HT1080 (cell line): Measurements from ENCODE around the gene HMCN2. TPM values are rescaled to one million over a fixed set of nuclear protein-coding genes. Genes with fewer than 3 reads are reported as not detected.

ENCODE experiments used
- DNase-seq: peaks from one replicate; pipeline ENCODE4 v3.0.0-alpha.2; 2015; ENCODE audit warnings: low read depth
- total RNA-seq: library from RNA; depleted of rRNA; stranded (reverse); fragments of >200 nt; shearing (Covaris generic); gene quantifications from 2 replicates; pipeline ENCODE4 v1.2.3, GENCODE V29; 2014

The HMCN2 gene
- total RNA-seq, 1 experiment from 2014 or later = 0.48 TPM

DNA sequence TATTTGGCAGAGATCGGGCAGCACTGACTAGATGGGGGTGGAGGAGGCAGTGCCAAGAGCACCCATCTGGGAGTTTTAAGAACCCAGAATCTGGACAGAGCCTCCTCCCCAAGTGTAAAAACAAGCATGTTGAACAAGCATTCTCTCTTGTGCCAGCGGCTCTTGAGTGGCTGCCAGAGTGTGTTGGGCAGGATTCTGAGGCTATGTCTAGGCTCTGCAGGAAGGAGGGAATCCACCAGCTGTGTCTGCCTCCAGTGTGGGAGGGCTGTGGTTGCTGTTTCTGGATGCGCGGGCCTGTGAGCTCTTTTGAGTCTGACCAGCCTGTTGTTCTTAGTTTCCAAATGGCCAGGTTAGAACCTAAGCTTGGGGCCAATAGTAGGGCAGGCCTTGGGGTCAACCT is 39.8 kb downstream of the HMCN2 start:
- DNase-seq = no peak

DNA sequence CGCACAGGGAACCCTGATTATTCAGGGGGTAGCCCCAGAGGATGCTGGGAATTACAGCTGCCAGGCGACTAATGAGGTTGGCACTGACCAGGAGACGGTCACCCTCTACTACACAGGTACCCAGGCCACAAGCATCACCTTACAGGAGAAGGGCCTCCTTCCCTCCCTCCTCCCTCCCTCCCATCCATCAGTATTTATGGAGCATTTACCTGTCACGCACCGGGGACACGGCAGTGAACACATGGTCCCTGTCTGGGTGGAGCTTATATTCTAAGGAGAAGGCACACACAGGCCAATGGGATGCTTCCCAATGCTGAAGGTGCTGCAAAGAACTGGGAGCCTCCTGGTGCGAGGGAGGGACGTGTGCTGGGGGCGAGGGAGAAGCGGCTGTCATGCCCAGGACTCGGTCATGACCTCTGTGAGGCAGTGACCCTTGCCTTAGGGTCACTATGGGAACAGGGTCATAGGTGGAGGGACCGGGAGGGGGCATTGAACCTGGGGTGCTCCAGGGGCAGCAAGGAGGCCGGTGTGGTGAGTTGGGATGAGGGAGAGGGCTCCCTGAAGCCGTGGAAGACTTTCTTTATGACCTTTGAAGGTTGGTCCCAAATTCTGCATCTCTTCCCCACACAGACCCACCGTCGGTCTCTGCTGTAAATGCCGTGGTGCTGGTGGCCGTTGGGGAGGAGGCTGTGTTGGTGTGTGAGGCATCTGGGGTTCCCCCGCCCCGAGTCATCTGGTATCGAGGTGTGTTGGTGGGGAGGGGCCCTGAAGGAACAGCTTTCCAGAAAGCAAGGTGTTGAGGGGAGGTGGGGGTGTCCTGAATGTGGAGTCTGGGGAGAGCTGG is 41.5 kb downstream of the HMCN2 start:
- no peak for DNase-seq

DNA sequence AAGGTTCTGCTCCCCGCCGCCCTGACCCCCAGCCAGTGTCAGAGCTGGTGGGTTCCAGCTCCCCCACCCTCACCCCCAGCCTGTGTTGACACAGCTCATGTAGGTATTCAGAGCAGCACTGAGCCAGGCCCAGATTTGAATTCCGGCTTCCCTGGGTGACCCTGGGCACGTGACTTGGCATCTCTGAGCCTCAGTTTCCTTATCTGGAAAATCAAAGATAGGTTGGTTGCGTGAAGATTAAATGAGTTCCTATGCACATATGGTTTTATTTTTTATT is 42.0 kb downstream of the HMCN2 start:
- DNase-seq = no peak

GRCh38 chr9:130308081-130308571 is 42.6 kb downstream of the HMCN2 start:
- no peak for DNase-seq

DNA sequence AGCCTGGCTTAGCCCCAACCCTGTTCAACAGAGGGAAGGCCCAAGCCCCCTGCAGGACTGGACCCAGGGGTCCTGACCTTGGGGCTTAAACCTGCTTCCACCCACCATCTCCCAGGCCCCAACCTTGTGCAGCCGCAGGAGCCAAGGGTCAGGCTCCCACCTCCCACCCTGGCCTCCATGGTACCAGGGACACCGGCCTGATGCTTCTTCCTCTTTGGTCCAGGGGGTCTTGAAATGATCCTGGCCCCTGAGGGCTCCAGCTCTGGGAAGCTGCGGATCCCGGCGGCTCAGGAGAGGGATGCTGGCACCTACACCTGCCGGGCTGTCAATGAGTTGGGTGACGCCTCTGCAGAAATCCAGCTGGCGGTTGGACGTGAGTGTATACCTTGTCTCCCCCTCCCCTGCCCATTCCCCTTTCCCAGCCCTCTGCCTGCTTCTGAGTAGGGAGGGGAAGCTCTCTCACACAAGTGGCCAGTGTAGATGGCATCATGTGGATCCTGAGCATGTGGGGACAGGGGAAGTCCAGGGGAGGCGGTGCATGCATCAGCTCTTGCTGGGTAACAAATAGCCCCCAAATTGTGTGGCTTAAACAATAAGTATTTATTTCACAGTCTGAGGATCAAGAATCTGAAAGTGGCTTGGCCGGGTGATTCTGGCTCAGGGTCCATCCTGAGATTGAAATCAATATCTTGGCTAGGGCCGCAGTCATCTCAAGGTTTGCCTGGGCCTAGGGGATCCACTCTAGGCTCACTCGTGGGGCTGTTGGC is 44.3 kb downstream of the HMCN2 start:
- no peak for DNase-seq

DNA sequence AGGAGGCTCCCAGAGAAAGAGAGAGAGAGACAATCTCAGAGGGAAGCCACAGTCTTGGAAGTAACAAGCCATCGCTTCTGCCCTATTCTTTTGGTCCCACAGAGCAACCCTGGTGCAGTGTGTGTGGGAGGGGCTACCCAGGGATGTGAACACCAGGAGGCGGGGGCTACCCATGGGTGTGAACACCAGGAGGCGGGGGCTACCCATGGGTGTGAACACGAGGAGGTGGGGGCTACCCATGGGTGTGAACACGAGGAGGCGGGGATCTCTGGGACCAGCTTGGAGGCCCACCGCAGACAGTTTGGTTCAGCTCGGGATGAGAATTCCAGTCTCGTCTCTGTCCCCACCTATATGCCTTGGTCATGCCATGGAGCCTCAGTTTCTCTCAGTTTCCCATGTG is 44.9 kb downstream of the HMCN2 start:
- DNase-seq = no peak

DNA sequence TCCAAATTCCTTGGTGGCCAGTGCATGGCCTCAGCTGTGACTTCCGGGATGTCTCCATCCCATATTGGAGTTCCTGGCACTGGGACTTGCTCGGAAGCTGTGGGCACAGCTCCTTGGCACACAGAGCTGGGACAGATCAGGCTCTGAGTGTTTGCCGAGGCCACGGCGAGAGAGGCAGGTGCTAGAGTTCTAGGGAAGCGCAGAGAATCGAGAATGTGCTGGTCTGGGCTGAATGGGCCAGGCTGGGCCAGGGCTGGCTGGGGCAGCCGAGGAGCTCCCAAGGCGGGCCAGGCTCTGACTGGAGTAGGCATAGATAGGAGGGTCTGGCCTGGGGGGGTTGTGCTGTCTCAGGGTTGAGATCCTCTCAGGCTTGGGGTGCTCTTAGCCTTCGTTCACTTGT is 45.4 kb downstream of the HMCN2 start:
- no peak for DNase-seq

DNA sequence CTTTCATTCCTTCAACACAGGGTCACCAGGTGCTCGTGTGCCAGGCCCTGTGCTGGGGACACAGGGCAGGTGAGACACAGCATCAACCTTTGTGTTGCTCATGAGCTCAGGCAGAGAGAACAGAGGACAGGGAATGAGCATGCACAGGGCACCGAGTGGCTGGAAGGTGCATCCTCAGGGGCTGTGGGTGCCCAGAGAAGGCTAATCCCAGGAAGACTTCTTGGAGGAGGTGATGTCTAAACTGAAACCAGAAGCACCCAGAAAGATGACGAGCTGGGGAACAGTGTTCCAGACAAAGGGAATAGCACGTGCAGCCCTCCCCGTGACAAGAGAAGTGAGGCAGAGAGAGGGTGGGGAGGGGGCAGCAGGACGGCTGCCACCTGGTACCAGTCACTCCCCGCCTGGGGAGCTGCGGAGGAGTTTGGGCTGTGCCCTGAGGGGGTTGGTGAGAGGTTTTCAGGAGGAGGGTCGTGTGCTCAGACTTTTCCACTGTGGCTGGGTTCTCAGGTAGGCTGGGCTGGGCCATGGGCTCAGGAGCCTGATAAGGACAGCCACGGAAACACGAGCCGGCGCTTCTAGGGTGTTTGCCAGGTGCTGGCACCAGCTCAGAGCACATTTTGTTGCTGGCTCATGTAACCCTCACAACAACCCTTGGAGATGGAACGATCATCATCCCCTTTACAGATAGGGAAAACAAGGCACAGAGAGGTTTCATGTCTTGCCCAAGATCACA is 46.0 kb downstream of the HMCN2 start:
- no peak for DNase-seq

DNA sequence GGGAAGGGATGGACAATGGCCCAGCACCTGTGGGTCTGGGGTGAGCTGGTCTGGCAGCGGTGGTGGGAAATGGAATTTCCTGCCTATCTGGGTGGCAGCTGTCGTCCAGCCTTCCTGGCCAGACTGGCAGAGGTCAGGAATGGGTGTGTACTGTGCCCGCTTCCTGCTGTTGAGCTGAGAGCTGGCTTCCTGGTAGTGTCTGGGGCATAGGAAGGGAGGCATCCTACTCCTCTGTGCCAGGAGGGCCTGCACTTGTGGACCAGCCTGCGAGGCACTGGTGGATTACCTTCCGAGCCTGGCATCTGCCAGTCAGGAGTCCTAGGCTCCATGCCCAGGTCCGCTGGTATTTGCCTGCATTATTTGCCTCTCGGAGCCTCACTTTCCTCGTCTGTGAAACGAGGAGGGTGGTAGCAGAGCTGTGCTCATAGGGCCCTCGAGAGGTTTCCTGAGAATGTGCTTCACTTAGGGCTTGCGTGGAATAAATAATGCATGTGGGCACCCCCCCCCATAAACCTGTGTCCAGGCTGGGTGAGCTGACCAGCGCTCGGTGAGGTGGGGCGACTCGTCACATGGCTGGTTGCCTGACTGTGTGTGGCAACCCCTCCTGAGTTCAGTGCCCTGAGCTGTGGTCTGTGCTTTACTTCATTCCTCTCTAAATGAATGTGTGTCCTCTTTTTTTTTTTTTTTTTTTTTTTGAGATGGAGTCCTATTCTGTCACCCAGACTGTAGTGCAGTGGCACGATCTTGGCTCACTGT is 47.7 kb downstream of the HMCN2 start:
- DNase-seq = no peak

DNA sequence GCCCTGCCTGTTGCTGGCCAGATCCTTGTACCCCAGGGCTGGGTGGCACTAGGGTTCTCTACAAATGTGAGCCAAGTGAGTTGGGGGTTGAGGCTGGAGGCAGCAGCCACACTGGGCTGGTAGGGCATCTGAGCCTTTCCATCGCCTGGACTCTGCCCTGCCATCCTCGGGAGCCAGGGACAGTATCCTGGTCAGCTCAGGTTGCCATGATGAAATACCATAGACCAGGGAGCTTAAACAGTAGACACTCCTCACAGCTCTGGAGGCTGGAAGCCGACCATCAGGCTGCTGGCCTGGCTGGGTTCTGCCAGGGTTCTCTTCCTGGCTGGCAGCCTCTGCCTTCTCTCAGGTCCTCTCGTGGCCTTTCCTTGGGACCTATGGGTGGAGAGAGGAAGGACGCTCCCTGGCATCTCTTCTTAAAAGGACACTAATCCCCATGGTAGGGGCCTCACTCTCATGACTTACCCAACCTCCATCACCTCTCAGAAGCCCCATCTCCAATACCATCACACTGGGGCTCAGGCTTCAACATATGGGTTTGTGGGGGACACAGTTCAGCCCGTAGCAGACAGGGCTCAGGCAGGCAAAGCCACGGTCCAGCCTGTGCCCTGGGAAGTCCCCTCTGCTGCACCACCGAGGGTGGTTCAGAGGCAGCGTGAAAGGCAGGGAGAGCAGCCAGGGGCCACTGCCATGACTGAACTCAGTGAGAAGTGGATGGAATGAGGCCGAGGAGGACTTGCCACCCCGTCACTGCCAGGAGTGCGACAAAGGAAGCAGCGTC is 50.1 kb downstream of the HMCN2 start:
- no peak for DNase-seq

DNA sequence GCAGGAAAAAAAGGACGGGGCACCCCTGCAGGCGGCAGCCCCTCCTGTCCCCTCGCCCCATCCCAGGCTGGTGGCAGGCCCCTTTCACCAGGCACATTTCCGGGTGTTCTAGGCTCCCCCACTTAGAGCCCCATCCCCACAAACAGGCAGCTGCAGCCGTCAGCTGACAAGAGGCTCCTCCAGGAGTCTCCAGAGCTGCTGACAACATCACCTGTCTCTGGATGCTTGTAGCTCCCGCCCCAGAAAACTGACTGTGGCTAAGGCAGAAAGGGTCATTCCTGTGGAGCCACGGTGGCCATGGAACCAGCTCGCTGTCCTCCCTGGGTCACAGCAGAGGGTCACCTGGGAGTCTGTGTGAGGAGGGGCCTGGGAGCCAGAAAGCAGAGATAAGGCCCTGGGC is 50.9 kb downstream of the HMCN2 start:
- no peak for DNase-seq

- DNase-seq = no peak
Measured at GRCh38 chr9:130319300-130319699, 53.7 kb downstream of the HMCN2 start.

DNA sequence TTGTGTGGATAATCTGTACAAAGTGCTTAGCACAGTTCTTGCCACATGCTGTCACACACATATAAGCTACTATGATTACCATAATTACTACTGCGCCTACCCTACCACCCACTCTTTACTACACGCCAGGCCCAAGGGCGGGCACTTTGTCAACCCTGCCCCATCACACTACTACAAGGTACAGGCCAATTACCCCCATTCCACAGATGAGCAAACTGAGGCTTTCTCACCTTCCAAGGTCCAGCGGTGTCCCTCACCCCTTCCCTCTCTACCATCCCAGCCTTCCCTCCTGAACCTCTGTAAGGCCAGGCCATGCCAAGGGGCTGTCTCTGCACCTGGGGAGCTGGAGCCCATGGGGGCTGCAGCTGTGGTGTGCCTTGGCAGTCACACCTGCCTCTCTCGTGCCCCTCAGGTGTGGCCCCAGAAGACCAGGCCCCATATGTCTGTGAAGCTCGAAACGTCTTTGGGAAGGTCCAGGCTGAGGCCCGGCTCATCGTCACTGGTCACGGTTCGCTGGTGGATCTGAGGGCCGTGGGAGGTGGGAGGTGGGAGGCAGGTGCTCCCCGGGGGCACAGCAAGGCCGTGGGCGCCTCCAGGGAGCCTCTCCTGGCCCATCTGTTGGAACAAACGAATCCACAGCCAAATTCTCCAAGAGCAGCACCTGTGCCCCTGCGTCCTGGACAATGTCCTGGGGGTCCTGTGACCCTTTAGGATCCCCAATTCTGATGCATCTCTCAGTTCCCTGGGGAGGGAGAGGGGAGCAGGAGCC is 54.6 kb downstream of the HMCN2 start:
- no peak for DNase-seq

DNA sequence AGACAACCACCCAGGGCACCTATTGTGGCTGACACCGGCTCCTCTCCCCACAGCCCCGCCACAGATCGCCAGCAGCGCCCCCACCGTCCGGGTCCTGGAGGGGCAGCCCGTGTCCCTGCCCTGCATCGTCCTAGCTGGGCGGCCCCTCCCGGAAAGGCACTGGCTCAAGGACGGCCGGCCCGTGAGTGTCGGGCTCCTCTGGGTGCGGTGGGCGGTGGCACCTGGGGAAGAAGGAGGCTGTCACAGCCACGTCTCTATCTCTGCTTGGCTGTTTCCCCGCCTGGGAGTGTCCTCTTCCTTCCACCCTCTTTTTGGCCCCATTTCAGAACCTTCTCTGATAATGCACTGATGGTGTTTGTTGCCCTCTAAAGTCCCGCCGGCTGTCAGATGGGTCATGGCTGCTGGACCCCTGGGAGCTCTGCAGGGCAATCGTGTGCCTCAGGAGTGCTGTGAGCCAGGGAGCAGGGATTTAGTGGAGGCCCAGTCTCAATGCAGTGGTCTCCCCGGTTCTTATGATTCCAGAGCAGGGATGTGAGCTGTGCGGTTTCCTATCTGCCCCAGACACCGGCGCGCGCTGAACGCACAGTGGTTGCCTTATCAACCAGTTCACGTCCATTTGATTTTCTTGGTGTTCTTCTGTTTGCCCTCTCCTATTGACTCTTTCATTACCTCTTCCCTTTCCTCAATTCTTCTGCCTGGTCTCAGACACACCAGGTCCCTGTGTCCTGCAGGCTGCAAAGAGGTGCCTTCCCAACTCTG is 55.3 kb downstream of the HMCN2 start:
- no peak for DNase-seq

- no peak for DNase-seq
Measured at GRCh38 chr9:130321539-130321938, 56.0 kb downstream of the HMCN2 start.

DNA sequence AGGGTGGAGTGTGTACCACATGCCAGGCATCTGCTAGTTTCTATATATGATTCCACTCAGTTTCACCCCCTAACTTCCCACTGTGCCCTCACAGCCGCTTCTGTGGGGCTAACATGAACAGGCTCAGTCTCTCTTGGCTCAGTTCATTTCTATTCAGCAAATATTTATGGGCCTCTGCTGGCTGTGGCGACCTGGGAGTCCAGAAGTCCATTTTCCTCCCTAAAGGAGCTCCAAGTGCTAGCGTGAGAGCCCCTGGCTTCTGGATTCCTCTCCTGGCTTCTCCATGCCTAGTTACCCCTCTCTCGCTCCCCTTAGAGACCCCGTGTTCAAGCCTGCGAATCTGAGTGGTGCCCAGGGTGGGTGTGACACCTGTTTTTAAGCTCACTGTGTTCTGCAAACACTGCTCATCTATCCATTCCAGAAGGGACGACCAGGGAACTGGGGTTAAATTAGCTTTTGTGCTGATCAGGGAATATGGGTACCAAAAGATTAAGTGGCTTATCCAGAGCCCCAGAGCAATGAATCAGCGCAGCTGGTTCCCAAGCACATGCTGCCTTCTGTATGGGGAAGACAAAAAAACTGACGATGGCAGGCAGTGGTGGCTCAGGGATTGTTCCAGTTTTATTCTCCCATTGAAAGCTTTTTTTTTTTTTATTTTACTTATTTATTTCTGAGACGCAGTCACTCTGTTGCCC is 57.6 kb downstream of the HMCN2 start:
- no peak for DNase-seq

DNA sequence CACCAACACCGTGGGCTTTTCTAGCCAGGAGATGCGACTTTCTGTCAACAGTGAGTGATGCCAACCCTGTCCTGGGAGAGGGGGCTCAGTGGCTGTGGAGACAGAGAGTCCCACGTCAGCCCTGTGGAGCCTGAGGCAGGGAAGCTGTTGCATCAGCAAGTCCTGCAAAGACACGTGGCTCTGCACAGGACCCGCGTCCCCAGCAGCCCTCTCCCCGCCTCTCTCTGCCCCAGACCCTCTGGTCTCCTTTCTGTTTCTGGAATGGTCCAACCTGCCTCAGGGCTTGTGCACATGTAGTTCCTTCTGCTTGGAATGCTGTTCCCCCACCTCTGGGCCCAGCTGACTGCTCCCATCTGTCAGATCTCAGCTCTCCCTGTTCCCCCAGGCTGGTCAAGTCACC is 60.4 kb downstream of the HMCN2 start:
- no peak for DNase-seq

- DNase-seq = no peak
Measured at GRCh38 chr9:130327070-130327780, 61.7 kb downstream of the HMCN2 start.
